HepG2 (cell line): ENCODE results near the gene THAP3. TPM values are rescaled to one million over a fixed set of nuclear protein-coding genes. Genes with fewer than 3 reads are reported as not detected.

Experiments
- DRAP1 ChIP-seq: IDR thresholded peaks from 2 replicates; pipeline ENCODE4 v1.6.1; 2016; ENCODE audit warnings: missing genetic modification reagents, missing compliant biosample characterization
- FOXP4 ChIP-seq: sonication (generic); formaldehyde crosslinking; IDR thresholded peaks from 2 replicates; pipeline ENCODE4 v1.4.0; 2020; ENCODE audit warnings: missing genetic modification reagents
- GMEB1 ChIP-seq: sonication (generic); formaldehyde crosslinking; IDR thresholded peaks from 2 replicates; pipeline ENCODE4 v1.5.1; 2020; ENCODE audit warnings: missing genetic modification reagents, mild to moderate bottlenecking, borderline replicate concordance
- HBP1 ChIP-seq: IDR thresholded peaks from 2 replicates; pipeline ENCODE4 v1.6.1; 2016; ENCODE audit warnings: low read depth, control low read depth
- KLF13 ChIP-seq: sonication (generic); formaldehyde crosslinking; IDR thresholded peaks from 2 replicates; pipeline ENCODE4 v1.4.0; 2020; ENCODE audit warnings: mild to moderate bottlenecking, missing genetic modification reagents
- MTERF4 ChIP-seq: sonication (generic); formaldehyde crosslinking; IDR thresholded peaks from 2 replicates; pipeline ENCODE4 v1.8.0; 2023; ENCODE audit warnings: mild to moderate bottlenecking, missing genetic modification reagents
- NFE2 ChIP-seq: sonication (generic); formaldehyde crosslinking; IDR thresholded peaks from 2 replicates; pipeline ENCODE4 v1.4.0; 2020; ENCODE audit warnings: missing genetic modification reagents
- TOE1 ChIP-seq: sonication (generic); formaldehyde crosslinking; IDR thresholded peaks from 2 replicates; pipeline ENCODE4 v1.4.0; 2020; ENCODE audit warnings: mild to moderate bottlenecking, missing genetic modification reagents
- ZBED4 ChIP-seq: sonication (generic); formaldehyde crosslinking; IDR thresholded peaks from 2 replicates; pipeline ENCODE4 v1.4.0; 2020; ENCODE audit warnings: missing genetic modification reagents, borderline replicate concordance
- ZNF121 ChIP-seq: sonication (generic); formaldehyde crosslinking; IDR thresholded peaks from 2 replicates; pipeline ENCODE4 v1.5.0; 2020; ENCODE audit warnings: mild to moderate bottlenecking, missing genetic modification reagents
- ZNF777 ChIP-seq: sonication (generic); formaldehyde crosslinking; IDR thresholded peaks from 2 replicates; pipeline ENCODE4 v1.4.0; 2020; ENCODE audit warnings: missing genetic modification reagents
- ZSCAN5A ChIP-seq: sonication (generic); formaldehyde crosslinking; IDR thresholded peaks from 2 replicates; pipeline ENCODE4 v1.8.0; 2022; ENCODE audit warnings: mild to moderate bottlenecking, missing genetic modification reagents, borderline replicate concordance
- polyA plus RNA-seq, 8 experiments: library from polyadenylated mRNA; depleted of rRNA in 3 of 8; stranded (reverse) in 7 of 8; unstranded in 1 of 8; fragments of >200 nt; fragmentation: Illumina TruSeq in 4 of 8; extraction: Trizol in 4 of 8; gene quantifications; 2 replicates each; pipeline versions ENCODE4 v1.2.1 to v1.2.3, GENCODE V29; 2011 to 2016; ENCODE audit warnings: low read depth in 4 of 8, missing spikeins in 1 of 8, mixed read lengths in 1 of 8; ENCODE audit not compliant: insufficient read depth in 1 of 8
- total RNA-seq, 5 experiments: library from RNA; depleted of rRNA; stranded (reverse); fragments of >200 nt; fragmentation: Illumina TruSeq; extraction: Trizol; gene quantifications; 2 replicates each; pipeline ENCODE4 v1.2.3, GENCODE V29; 2016; ENCODE audit warnings: low read depth in 1 of 5
- TF ChIP-seq, protein P1 (sequence below): sonication (generic); formaldehyde crosslinking; IDR thresholded peaks from 2 replicates; pipeline ENCODE4 v1.5.0; 2020; ENCODE audit warnings: mild to moderate bottlenecking, missing genetic modification reagents

THAP3 gene
- total and polyA plus RNA-seq, 2 of the 13 experiments (the other 11 are each of a cell fraction or from before 2014, with no cell fraction given): 10.3 to 14.9 TPM

DNA sequence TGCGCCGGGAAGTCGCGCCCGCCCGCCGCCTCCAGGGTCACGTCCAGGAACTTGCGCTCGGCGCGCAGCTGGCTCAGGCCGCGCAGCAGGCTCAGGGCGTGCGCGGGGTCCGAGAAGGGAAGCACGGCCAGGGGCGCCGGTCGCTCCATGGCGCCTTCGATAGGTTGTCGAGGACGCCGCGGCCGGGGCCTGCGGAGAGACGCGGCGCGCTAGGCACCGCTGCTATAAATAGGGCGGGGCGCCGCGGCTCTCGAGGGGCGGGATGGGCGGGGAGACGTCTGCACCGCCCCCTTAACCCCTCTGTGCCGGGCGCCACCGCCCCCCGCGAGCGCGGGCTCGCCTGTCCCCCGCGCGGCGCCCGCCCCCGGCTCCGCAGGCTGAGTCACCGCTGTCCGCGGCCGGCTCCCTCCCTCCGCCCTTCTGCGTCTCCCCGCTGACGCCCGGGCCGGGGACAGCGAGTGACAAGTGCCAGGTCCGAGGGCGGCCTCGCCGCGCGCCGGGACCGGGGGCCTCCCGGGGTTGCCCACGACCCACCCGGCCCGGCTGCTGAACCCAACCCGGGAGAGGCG is 21.9 kb upstream of the THAP3 start, which contains the start of gene KLHL21 (continued):
- TF ChIP-seq, protein P1, sequence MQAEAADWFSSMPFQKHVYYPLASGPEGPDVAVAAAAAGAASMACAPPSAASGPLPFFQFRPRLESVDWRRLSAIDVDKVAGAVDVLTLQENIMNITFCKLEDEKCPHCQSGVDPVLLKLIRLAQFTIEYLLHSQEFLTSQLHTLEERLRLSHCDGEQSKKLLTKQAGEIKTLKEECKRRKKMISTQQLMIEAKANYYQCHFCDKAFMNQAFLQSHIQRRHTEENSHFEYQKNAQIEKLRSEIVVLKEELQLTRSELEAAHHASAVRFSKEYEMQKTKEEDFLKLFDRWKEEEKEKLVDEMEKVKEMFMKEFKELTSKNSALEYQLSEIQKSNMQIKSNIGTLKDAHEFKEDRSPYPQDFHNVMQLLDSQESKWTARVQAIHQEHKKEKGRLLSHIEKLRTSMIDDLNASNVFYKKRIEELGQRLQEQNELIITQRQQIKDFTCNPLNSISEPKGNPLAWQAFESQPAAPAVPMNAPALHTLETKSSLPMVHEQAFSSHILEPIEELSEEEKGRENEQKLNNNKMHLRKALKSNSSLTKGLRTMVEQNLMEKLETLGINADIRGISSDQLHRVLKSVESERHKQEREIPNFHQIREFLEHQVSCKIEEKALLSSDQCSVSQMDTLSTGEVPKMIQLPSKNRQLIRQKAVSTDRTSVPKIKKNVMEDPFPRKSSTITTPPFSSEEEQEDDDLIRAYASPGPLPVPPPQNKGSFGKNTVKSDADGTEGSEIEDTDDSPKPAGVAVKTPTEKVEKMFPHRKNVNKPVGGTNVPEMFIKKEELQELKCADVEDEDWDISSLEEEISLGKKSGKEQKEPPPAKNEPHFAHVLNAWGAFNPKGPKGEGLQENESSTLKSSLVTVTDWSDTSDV: no peak
- TF ChIP-seq DRAP1 (peak; percentile 90), KLF13 (no peak), ZBED4 (CRISPR knock-in tag) (peak; percentile 55; the same call in 1 of the 2 replicates), ZNF121 (peak; percentile 10; the same call in 1 of the 2 replicates), ZNF777 (CRISPR knock-in tag) (peak; percentile 87), HBP1 (CRISPR knock-in tag) (no peak), FOXP4 (CRISPR knock-in tag) (peak; percentile 17; the same call in 1 of the 2 replicates), TOE1 (CRISPR knock-in tag) (no peak), MTERF4 (CRISPR knock-in tag) (peak; percentile 93), GMEB1 (CRISPR knock-in tag) (0 out of 2 replicates have a peak, but pooled peaks have one; percentile 54), ZSCAN5A (CRISPR knock-in tag) (peak; percentile 48; the same call in 1 of the 2 replicates), NFE2 (CRISPR knock-in tag) (no peak)
